ENCODE results near the gene ADARB2. TPM values are rescaled to one million over a fixed set of nuclear protein-coding genes. Genes with fewer than 3 reads are reported as not detected.

The ADARB2 gene
- polyA plus RNA-seq, 1 of the 3 experiments (the other 2 are of a cell fraction) = not detected

GRCh38 chr10:1452777-1453176, 284.5 kb downstream of the ADARB2 start:
- TF ChIP-seq FOXM1 (IDR thresholded peaks at IDR 0.05; ENCODE audit: low read depth) = no peak
- no peak for TF ChIP-seq FOSL2 (IDR thresholded peaks at IDR 0.05; ENCODE audit: borderline replicate concordance, low read depth)
- TF ChIP-seq RCOR1 (IDR thresholded peaks at IDR 0.05; ENCODE audit: low read length) = no peak
- no peak for TF ChIP-seq TAF1 (IDR thresholded peaks at IDR 0.05; ENCODE audit: borderline replicate concordance, low read depth, low read length)
- TF ChIP-seq GATA2 (CRISPR knock-in tag; IDR thresholded peaks at IDR 0.05) = no peak
- no peak for TF ChIP-seq EP300 (IDR thresholded peaks at IDR 0.05; ENCODE audit: borderline replicate concordance in 1 of 2, low read depth in 1 of 2, low read length in 1 of 2)
- no peak for TF ChIP-seq MXI1 (IDR thresholded peaks at IDR 0.05; ENCODE audit: low read depth, low read length)
- TF ChIP-seq CHD2 (IDR thresholded peaks at IDR 0.05; ENCODE audit: low read length, partially characterized antibody) = no peak
- TF ChIP-seq USF2 (IDR thresholded peaks at IDR 0.05; ENCODE audit: borderline replicate concordance, low read depth, low read length) = no peak
- no peak for TF ChIP-seq YY1 (IDR thresholded peaks at IDR 0.05; ENCODE audit: low read depth)
- no peak for TF ChIP-seq MEF2A (IDR thresholded peaks at IDR 0.05; ENCODE audit: borderline replicate concordance, low read depth)
- no peak for TF ChIP-seq RAD21 (IDR thresholded peaks at IDR 0.05; ENCODE audit: low read length)
- TF ChIP-seq SIN3A (IDR thresholded peaks at IDR 0.05; ENCODE audit: borderline replicate concordance, low read depth, low read length) = no peak
- TF ChIP-seq REST (IDR thresholded peaks at IDR 0.05; ENCODE audit: low read depth, low read length) = no peak
- TF ChIP-seq RFX5 (IDR thresholded peaks at IDR 0.05; ENCODE audit: low read length) = no peak
- TF ChIP-seq NRF1 (IDR thresholded peaks at IDR 0.05; ENCODE audit: low read depth, low read length) = no peak
- no peak for TF ChIP-seq RXRA (IDR thresholded peaks at IDR 0.05; ENCODE audit: borderline replicate concordance, low read depth)
- TF ChIP-seq GABPA (IDR thresholded peaks at IDR 0.05; ENCODE audit: low read depth) = no peak
- no peak for TF ChIP-seq USF1 (IDR thresholded peaks at IDR 0.05; ENCODE audit: borderline replicate concordance, low read depth)
- no peak for TF ChIP-seq TCF12 (IDR thresholded peaks at IDR 0.05)
- no peak overlapping the region for H3K27ac ChIP-seq (ENCODE audit: low read depth in 2 of 2, low read length in 1 of 2)
- no peak overlapping the region for H3K4me3 ChIP-seq (ENCODE audit: low read depth in 2 of 2, low read length in 1 of 2)
- no peak for DNase-seq
- 56% methylated on average over 7 of the region's 8 CpGs for WGBS (ENCODE audit: low lambda C conversion rate)
- H2AFZ ChIP-seq (ENCODE audit: low read depth) = no peak overlapping the region
- no peak overlapping the region for H3K4me2 ChIP-seq
- no peaks in the 10 kb centered on the region for H3F3A ChIP-seq (replicated peaks; ENCODE audit: insufficient read depth)
- ChIA-PET POLR2A (no interaction called here), CTCF (interaction anchor here (1.0 to 1.2 kb wide), 2 partner anchors 32 to 47 kb away, joined by 3 to 4 read pairs; no protein-coding TSS in a partner anchor)
- H3K9ac ChIP-seq = no peak overlapping the region
- H3K9me3 ChIP-seq = no peaks in the 10 kb centered on the region
- H3K9me2 ChIP-seq = no peaks in the 10 kb centered on the region
- no peaks in the 10 kb centered on the region for H3K79me2 ChIP-seq (ENCODE audit: insufficient read depth)
- no peaks in the 10 kb centered on the region for H3K36me3 ChIP-seq (replicated peaks in 1 of 2; ENCODE audit: control insufficient read depth in 1 of 2, insufficient read depth in 2 of 2, low read length in 1 of 2)
- peaks cover 0 to 24% of the 10 kb centered on the region in 2 experiments; a peak in 1 of 4 replicates for H3K4me1 ChIP-seq (ENCODE audit: control insufficient read depth in 1 of 2, insufficient read depth in 2 of 2, low read depth in 1 of 2, low read length in 1 of 2)
- no peaks in the 10 kb centered on the region for H3K27me3 ChIP-seq (ENCODE audit: insufficient read depth)
- no peaks in the 10 kb centered on the region for H4K20me1 ChIP-seq (ENCODE audit: insufficient read depth)
